Measurements from ENCODE around the gene DNASE1L1. TPM values are rescaled to one million over a fixed set of nuclear protein-coding genes. Genes with fewer than 3 reads are reported as not detected.
A peak's percentile ranks its signal among the peaks of the same experiment; 100 is the strongest.

Gene DNASE1L1
- total RNA-seq, 1 donor from 2014 or later, result 40.8 TPM

DNA sequence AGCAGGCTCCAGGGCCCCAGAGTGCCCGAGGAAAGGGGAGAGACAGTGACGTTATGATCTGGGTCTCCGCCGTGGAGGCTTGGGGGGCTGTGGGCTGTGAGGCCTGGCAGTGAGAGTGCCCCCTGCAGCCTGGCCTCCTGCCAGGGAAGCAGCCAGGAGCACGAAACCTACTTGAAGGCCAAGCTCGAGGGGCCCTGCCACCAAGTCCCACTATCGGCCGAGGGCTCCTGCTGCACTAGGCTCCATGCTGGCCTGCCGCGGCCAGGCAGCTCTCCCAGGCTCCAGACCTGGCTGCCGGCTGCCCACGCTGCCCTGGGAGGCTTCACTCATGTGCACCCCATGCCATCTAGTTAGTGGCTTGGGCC lies 53.3 kb downstream of the DNASE1L1 start:
- DNase-seq (ENCODE audit: low spot score), result no peak
- Mint-ChIP-seq H3K36me3 (ENCODE audit: low read depth) (peaks cover 20% of the 10 kb centered on the region), H3K9me3 (ENCODE audit: low read depth) (no peaks in the 10 kb centered on the region), H3K4me3 (ENCODE audit: unreplicated experiment) (no peak overlapping the region), H3K27me3 (ENCODE audit: low read depth) (no peaks in the 10 kb centered on the region), H3K4me1 (ENCODE audit: low read depth) (peaks cover 14% of the 10 kb centered on the region), H3K27ac (ENCODE audit: unreplicated experiment) (peak overlapping the region; percentile 68)
- TF ChIP-seq, protein P1, sequence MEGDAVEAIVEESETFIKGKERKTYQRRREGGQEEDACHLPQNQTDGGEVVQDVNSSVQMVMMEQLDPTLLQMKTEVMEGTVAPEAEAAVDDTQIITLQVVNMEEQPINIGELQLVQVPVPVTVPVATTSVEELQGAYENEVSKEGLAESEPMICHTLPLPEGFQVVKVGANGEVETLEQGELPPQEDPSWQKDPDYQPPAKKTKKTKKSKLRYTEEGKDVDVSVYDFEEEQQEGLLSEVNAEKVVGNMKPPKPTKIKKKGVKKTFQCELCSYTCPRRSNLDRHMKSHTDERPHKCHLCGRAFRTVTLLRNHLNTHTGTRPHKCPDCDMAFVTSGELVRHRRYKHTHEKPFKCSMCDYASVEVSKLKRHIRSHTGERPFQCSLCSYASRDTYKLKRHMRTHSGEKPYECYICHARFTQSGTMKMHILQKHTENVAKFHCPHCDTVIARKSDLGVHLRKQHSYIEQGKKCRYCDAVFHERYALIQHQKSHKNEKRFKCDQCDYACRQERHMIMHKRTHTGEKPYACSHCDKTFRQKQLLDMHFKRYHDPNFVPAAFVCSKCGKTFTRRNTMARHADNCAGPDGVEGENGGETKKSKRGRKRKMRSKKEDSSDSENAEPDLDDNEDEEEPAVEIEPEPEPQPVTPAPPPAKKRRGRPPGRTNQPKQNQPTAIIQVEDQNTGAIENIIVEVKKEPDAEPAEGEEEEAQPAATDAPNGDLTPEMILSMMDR (IDR thresholded peaks at IDR 0.05), result peak; percentile 23

DNA sequence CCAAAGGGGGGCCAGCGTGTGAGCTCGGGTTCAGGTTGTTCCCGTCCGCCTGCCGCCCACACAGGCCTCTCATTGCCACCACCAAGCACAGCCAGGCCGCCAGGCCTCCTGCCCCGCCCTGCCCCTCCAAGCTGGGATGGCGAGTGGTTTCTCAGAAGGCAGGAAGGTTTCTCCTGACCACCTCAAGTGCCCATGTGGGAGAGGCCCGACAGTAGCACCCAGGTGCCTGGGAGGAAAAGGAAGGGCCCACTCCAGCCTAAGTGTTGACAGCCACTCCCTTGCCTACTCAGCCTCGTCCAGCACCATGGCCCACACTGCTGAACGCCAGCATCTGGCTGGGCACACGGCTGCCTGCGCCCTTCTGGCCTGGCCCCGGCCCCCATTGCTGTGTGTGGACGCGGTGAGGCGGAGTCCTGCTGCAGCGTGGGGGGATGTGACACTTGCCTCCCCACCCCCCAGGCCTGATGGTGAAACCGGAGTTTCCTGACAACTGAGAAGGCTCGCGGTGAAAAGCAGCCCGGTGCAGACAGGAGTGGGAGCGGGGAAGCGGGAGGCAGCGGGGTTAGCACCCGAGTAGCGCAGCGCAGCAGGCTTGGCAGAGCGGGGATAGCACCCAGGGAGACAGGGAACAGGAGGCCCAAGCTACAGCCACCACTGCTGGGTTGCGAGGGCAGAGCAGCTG lies 53.8 kb downstream of the DNASE1L1 start:
- Mint-ChIP-seq H3K4me1 (ENCODE audit: low read depth) (peaks cover 14% of the 10 kb centered on the region), H3K27ac (ENCODE audit: unreplicated experiment) (no peak overlapping the region), H3K9me3 (ENCODE audit: low read depth) (no peaks in the 10 kb centered on the region), H3K4me3 (ENCODE audit: unreplicated experiment) (no peak overlapping the region), H3K36me3 (ENCODE audit: low read depth) (peaks cover 19% of the 10 kb centered on the region), H3K27me3 (ENCODE audit: low read depth) (no peaks in the 10 kb centered on the region)
- no peak for DNase-seq (ENCODE audit: low spot score)
- TF ChIP-seq, protein P1 (IDR thresholded peaks at IDR 0.05), result no peak

DNA sequence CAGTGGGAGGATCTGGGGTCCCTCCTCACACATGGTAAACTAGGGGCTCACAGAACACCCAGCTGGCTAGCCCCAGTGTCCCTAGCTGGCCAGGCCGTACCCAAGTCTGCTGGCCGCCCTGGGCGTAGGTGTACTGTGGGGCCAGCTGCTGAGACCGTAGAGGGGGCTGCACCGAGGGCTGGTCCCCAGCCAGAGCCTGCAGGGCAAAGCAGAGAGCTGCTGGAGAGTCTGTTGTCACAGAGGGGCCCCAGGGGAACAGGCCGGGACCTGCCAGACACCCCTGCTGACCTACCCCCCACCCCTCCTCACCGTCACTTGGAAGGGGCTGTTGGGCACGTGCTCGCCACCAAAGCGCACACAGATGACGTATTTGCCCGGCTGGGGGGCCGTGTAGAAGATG lies 54.5 kb downstream of the DNASE1L1 start:
- Mint-ChIP-seq H3K36me3 (ENCODE audit: low read depth) (peaks cover 19% of the 10 kb centered on the region), H3K27me3 (ENCODE audit: low read depth) (no peaks in the 10 kb centered on the region), H3K4me1 (ENCODE audit: low read depth) (peaks cover 14% of the 10 kb centered on the region), H3K27ac (ENCODE audit: unreplicated experiment) (no peak overlapping the region), H3K9me3 (ENCODE audit: low read depth) (no peaks in the 10 kb centered on the region), H3K4me3 (ENCODE audit: unreplicated experiment) (no peak overlapping the region)
- DNase-seq (ENCODE audit: low spot score), result no peak
- TF ChIP-seq, protein P1 (IDR thresholded peaks at IDR 0.05), result no peak

DNA sequence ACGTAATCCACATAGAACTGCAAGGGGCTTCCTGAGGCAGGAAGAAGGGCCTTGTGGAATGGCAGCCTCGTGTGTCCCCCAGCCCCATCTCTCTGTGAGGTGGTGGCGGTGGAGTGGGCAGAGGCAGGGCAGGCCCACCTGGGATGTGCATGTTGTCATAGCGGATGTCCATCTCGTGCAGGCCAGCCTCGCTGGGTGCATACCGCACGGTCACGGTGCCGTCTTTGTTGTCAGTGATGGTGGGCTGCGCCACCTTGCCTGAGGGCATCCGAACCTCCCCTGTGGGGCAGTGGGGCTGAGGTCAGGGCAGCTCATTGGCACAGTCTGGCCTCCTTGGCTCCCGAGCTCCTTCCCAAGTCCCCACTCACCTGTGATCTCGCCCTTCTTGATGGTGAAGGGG lies 55.0 kb downstream of the DNASE1L1 start:
- H3K36me3 Mint-ChIP-seq (ENCODE audit: low read depth), result peaks cover 19% of the 10 kb centered on the region
- H3K4me3 Mint-ChIP-seq (ENCODE audit: unreplicated experiment), result no peak overlapping the region
- H3K9me3 Mint-ChIP-seq (ENCODE audit: low read depth), result no peaks in the 10 kb centered on the region
- H3K27me3 Mint-ChIP-seq (ENCODE audit: low read depth), result no peaks in the 10 kb centered on the region
- peaks cover 14% of the 10 kb centered on the region for H3K4me1 Mint-ChIP-seq (ENCODE audit: low read depth)
- no peak overlapping the region for H3K27ac Mint-ChIP-seq (ENCODE audit: unreplicated experiment)
- DNase-seq (ENCODE audit: low spot score), result no peak
- TF ChIP-seq, protein P1 (IDR thresholded peaks at IDR 0.05), result no peak

DNA sequence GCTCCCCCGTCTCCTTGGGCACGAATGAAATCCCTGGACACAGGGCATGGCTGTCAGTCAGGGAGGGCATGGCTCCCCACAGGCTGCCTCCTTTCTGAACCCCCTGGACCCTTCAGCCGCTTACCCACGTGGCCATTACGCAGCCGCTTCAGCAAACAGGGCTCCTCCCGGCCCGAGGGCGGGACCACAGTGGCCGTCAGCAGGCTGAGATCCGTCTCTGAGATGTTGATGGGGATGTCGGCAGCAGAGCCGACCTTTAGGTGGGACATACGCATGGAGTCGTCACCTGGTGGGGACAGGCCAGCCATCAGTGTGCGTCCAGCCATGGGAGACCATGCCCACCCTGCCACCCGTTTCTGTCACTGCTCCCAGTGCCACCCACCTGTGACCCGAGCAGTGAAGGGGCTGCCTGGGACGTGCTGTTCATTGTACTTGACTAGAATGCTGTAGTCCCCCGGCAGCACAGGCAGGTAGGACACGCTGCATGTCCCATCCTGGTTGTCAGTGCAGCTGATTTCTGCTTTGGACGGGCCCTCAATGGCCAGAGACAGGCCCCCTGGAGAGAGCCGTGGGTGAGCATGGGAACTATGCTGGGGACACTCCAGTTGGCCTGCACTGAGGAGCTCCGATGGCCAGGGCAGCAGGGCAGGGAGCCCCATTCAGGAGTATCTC lies 55.7 kb downstream of the DNASE1L1 start:
- no peak for DNase-seq (ENCODE audit: low spot score)
- Mint-ChIP-seq H3K27me3 (ENCODE audit: low read depth) (no peaks in the 10 kb centered on the region), H3K36me3 (ENCODE audit: low read depth) (peaks cover 15% of the 10 kb centered on the region), H3K27ac (ENCODE audit: unreplicated experiment) (no peak overlapping the region), H3K4me3 (ENCODE audit: unreplicated experiment) (no peak overlapping the region), H3K9me3 (ENCODE audit: low read depth) (no peaks in the 10 kb centered on the region), H3K4me1 (ENCODE audit: low read depth) (peaks cover 8% of the 10 kb centered on the region)
- TF ChIP-seq, protein P1 (IDR thresholded peaks at IDR 0.05), result no peak
